HepG2 (cell line): ENCODE data around the gene TTLL13. TPM values are rescaled to one million over a fixed set of nuclear protein-coding genes. Genes with fewer than 3 reads are reported as not detected.
"Not testable (repeated sequence)": the region's sequence is repeated elsewhere in the genome, so short reads cannot be mapped to it uniquely, and the experiment has no call there.

Source experiments
- ATAC-seq: fragments of 200-7000 bp; cut with Tn5 transposase; 3 replicates; pipeline ENCODE4 v1.9.1; 2020; ENCODE audit warnings: mild to moderate bottlenecking, moderate library complexity
- BruUV-seq: library from RNA; stranded (reverse); fragments of 400-500 nt; replicated peaks from 2 replicates; lab custom pipeline; 2021; lab: Mats Ljungman, UMichigan
- CTCF ChIA-PET: fragments of 300-600 bp; formaldehyde crosslinking; extraction: SDS; loops from one replicate; lab custom pipeline; 2021; ENCODE audit warnings: low total read pairs, inconsistent platforms, low intra/inter-chr PET ratio; lab: Yijun Ruan, JAX
- POLR2A ChIA-PET: fragments of 350-600 bp; sonication (Branson Sonifier 250); formaldehyde crosslinking; loops from one replicate; lab custom pipeline; 2020; ENCODE audit warnings: antibody characterized with exemption, inconsistent platforms; lab: Yijun Ruan, JAX
- DNase-seq: peaks from one replicate; pipeline ENCODE4 v3.0.0-alpha.2; 2015; ENCODE audit warnings: low spot score
- FAIRE-seq: peaks from 3 replicates; lab custom pipeline; 2011; peaks lifted over from hg19 to GRCh38; lab: Jason Lieb, UNC
- H2AFZ ChIP-seq: one replicate; pipeline ENCODE4 v1.6.1; 2011; ENCODE audit warnings: low read length, inconsistent platforms
- H3K27ac ChIP-seq: fragments of 300-600 bp; 3 replicates; pipeline ENCODE4 v1.8.0; 2011; ENCODE audit warnings: mixed run types, mild to moderate bottlenecking, mixed read lengths, low read length, inconsistent platforms; ENCODE audit not compliant: insufficient read depth; ENCODE audit errors: extremely low read length
- H3K27me3 ChIP-seq, 2 experiments: fragments of 200-600 bp in 1 of 2; 2 replicates in 1 of 2; 3 replicates in 1 of 2; pipeline versions ENCODE4 v1.6.0 to v1.8.0; 2011; ENCODE audit warnings: low read length in 2 of 2, mild to moderate bottlenecking in 2 of 2, moderate library complexity in 2 of 2, inconsistent platforms in 1 of 2; ENCODE audit not compliant: insufficient read depth in 2 of 2, control insufficient read depth in 1 of 2
- H3K36me3 ChIP-seq, 2 experiments: fragments of 200-600 bp in 1 of 2; replicated peaks in 1 of 2; 2 replicates in 1 of 2; 3 replicates in 1 of 2; pipeline versions ENCODE4 v1.5.1 to v1.8.0; 2011; ENCODE audit warnings: low read length in 2 of 2, inconsistent platforms in 1 of 2; ENCODE audit not compliant: insufficient read depth in 2 of 2, control insufficient read depth in 1 of 2
- H3K4me1 ChIP-seq: 2 replicates; pipeline ENCODE4 v1.5.1; 2012; ENCODE audit warnings: low read length, inconsistent platforms; ENCODE audit not compliant: insufficient read depth
- H3K4me2 ChIP-seq: 2 replicates; pipeline ENCODE4 v1.6.0; 2011; ENCODE audit warnings: low read depth, low read length, inconsistent platforms
- H3K4me3 ChIP-seq, 3 experiments: fragments of 200-600 bp in 1 of 3; sonication (generic), shearing (Covaris generic) in 1 of 3; replicated peaks in 1 of 3; 2 replicates each; pipeline ENCODE4 v1.5.1; 2011 to 2016; ENCODE audit warnings: low read length in 3 of 3, inconsistent platforms in 2 of 3, low read depth in 2 of 3, mild to moderate bottlenecking in 2 of 3, control low read depth in 1 of 3, mixed read lengths in 1 of 3; ENCODE audit not compliant: insufficient read depth in 1 of 3
- H3K79me2 ChIP-seq: one replicate; pipeline ENCODE4 v1.6.1; 2011; ENCODE audit warnings: low read length, inconsistent platforms; ENCODE audit not compliant: insufficient read depth
- H3K9ac ChIP-seq: 2 replicates; pipeline ENCODE4 v1.6.0; 2011; ENCODE audit warnings: mild to moderate bottlenecking, low read depth, low read length, inconsistent platforms; ENCODE audit not compliant: insufficient read depth
- H3K9me3 ChIP-seq: 2 replicates; pipeline ENCODE4 v1.5.1; 2012; ENCODE audit warnings: mild to moderate bottlenecking, low read length
- H4K20me1 ChIP-seq: 2 replicates; pipeline ENCODE4 v1.6.0; 2011; ENCODE audit warnings: inconsistent platforms, mild to moderate bottlenecking, low read length, moderate library complexity; ENCODE audit not compliant: insufficient read depth
- ELF3 ChIP-seq: IDR thresholded peaks from 2 replicates; pipeline ENCODE4 v1.6.1; 2016; ENCODE audit warnings: missing genetic modification reagents, missing compliant biosample characterization
- FOSL2 ChIP-seq: sonication (generic); formaldehyde crosslinking; IDR thresholded peaks from 2 replicates; pipeline ENCODE4 v1.4.0; 2020; ENCODE audit warnings: missing genetic modification reagents
- FOXA1 ChIP-seq, 2 experiments: fragments of 450-650 bp in 1 of 2; sonication (generic) in 1 of 2; formaldehyde crosslinking in 1 of 2; IDR thresholded peaks; 2 replicates each; pipeline versions ENCODE4 v1.4.0 to v1.6.1; 2016 to 2020; ENCODE audit warnings: missing genetic modification reagents in 1 of 2
- ZNF792 ChIP-seq: IDR thresholded peaks from 2 replicates; pipeline ENCODE4 v1.6.1; 2016
- WGBS: methylation state at CpG from one replicate; pipeline ENCODE4 v1.1.6; 2017; ENCODE audit warnings: low lambda C conversion rate; 5-methylcytosine and 5-hydroxymethylcytosine counted together
- in situ Hi-C: cut with HindIII; loops from 2 replicates; pipeline ENCODE4 v1.10.0; 2017; ENCODE audit warnings: low pct_unique_long_range_greater_than_20kb; ENCODE audit not compliant: extremely low pct_ligation_motif_present
- intact Hi-C: fragments of 100-400 bp; cut with micrococcal nuclease; formaldehyde crosslinking; loops from one replicate; pipeline ENCODE4 v1.10.0; 2022; ENCODE audit not compliant: unreplicated experiment
- polyA plus RNA-seq, 8 experiments: library from polyadenylated mRNA; depleted of rRNA in 3 of 8; stranded (reverse) in 7 of 8; unstranded in 1 of 8; fragments of >200 nt; fragmentation: Illumina TruSeq in 4 of 8; extraction: Trizol in 4 of 8; gene quantifications; 2 replicates each; pipeline versions ENCODE4 v1.2.1 to v1.2.3, GENCODE V29; 2011 to 2016; ENCODE audit warnings: low read depth in 4 of 8, missing spikeins in 1 of 8, mixed read lengths in 1 of 8; ENCODE audit not compliant: insufficient read depth in 1 of 8
- total RNA-seq, 5 experiments: library from RNA; depleted of rRNA; stranded (reverse); fragments of >200 nt; fragmentation: Illumina TruSeq; extraction: Trizol; gene quantifications; 2 replicates each; pipeline ENCODE4 v1.2.3, GENCODE V29; 2016; ENCODE audit warnings: low read depth in 1 of 5

The TTLL13 gene
- total and polyA plus RNA-seq, 2 of the 13 experiments (the other 11 are each of a cell fraction or from before 2014, with no cell fraction given), result 0.07 to 0.29 TPM

- H3K9ac ChIP-seq, H3K9me3 ChIP-seq, ATAC-seq, CTCF ChIA-PET, FAIRE-seq, H3K4me3 ChIP-seq, H3K4me2 ChIP-seq, in situ Hi-C loops, H4K20me1 ChIP-seq, H3K27me3 ChIP-seq, H3K79me2 ChIP-seq, H3K36me3 ChIP-seq, intact Hi-C loops, BruUV-seq, DNase-seq, H3K27ac ChIP-seq, H2AFZ ChIP-seq: not testable (repeated sequence)
- WGBS, result 88% methylated on average over 6 of the region's 6 CpGs
- POLR2A ChIA-PET, result interaction anchor here (4.0 kb wide), 1 partner anchor 11 kb away, joined by 20 read pairs; the partner anchor contains the start of gene TTLL13
- peaks cover 36% of the 10 kb centered on the region for H3K4me1 ChIP-seq
Observed at GRCh38 chr15:90260731-90261130, 11.4 kb downstream of the TTLL13 start.

DNA sequence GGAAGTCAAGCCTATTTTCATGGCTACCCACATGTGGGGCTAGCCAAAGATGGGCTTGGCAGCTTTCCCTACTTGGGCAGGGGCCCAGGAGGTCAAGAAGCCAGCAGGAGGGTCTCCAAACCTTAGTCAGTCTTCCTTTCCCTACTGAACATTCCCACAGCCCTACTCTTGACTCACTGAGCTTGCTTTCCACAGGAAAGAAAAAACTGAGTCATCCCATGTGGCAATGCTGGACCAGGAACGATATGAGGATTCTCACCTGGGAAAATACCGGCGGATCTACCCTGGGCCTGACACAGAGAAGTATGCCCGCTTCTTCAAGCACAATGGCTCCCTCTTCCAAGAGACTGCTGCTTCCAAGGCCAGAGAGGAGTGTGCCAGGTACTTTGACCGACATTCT lies 12.5 kb downstream of the TTLL13 start:
- no peaks in the 10 kb centered on the region for H4K20me1 ChIP-seq
- no peak overlapping the region for H3K9ac ChIP-seq
- WGBS, result 67% methylated on average over 5 of the region's 5 CpGs
- H2AFZ ChIP-seq, result no peak overlapping the region
- POLR2A ChIA-PET, result interaction anchor here (2.4 to 4.0 kb wide), 2 partner anchors 12 to 28 kb away, joined by 7 to 20 read pairs; partner anchors contain the start of genes CIB1, GDPGP1 and TTLL13
- in situ Hi-C loops, result no loop called here
- DNase-seq, result no peak
- no peaks in the 10 kb centered on the region for H3K36me3 ChIP-seq
- intact Hi-C loops, result no loop called here
- no peak overlapping the region for H3K4me2 ChIP-seq
- H3K79me2 ChIP-seq, result peaks cover 13% of the 10 kb centered on the region
- no peak overlapping the region for H3K4me3 ChIP-seq
- no peak for ATAC-seq
- no peaks in the 10 kb centered on the region; a peak in 1 of 5 replicates for H3K27me3 ChIP-seq
- CTCF ChIA-PET, result no interaction called here
- no TSS peak for BruUV-seq
- H3K4me1 ChIP-seq, result peaks cover 40% of the 10 kb centered on the region
- no peak for FAIRE-seq
- no peaks in the 10 kb centered on the region for H3K9me3 ChIP-seq
- no peak overlapping the region for H3K27ac ChIP-seq
- no peak for TF ChIP-seq ZNF792 (CRISPR knock-in tag)
- 0 out of 2 replicates have a peak, but pooled peaks have one; percentile 18 for TF ChIP-seq FOSL2
- TF ChIP-seq ELF3 (CRISPR knock-in tag), result no peak
- no peak for TF ChIP-seq FOXA1 (IDR thresholded peaks at IDR 0.05)
- TF ChIP-seq FOXA1 (CRISPR knock-in tag; IDR thresholded peaks at IDR 0.05), result no peak
- TF ChIP-seq, all 625 proteins: peak for 1
